NOMO-1 treated with dmso at 0.1 percent for 144 hours (cell line): ENCODE results near the gene ASXL2.
A peak's percentile ranks its signal among the peaks of the same experiment; 100 is the strongest.
"Not testable (repeated sequence)": the region's sequence is repeated elsewhere in the genome, so short reads cannot be mapped to it uniquely, and the experiment has no call there.

Source experiments
- DNase-seq: peaks from one replicate; lab custom pipeline; 2025; ENCODE audit not compliant: unreplicated experiment; lab: John Stamatoyannopoulos, UW

ASXL2 gene

GRCh38 chr2:25894135-25894830 is 16.0 kb upstream of the ASXL2 start:
- no peak for DNase-seq

GRCh38 chr2:25891672-25892071 is 13.4 kb upstream of the ASXL2 start:
- no peak for DNase-seq

- DNase-seq = no peak
Observed at GRCh38 chr2:25887624-25888242, 9.4 kb upstream of the ASXL2 start.

- no peak for DNase-seq
Observed at GRCh38 chr2:25885933-25886332, 7.6 kb upstream of the ASXL2 start.

GRCh38 chr2:25881764-25882163 is 3.5 kb upstream of the ASXL2 start:
- DNase-seq = no peak

- no peak for DNase-seq
Observed at GRCh38 chr2:25879133-25879730, 945 bp upstream of the ASXL2 start.

- DNase-seq = peak; percentile 52
Observed at GRCh38 chr2:25877431-25878360, 591 bp downstream of the ASXL2 start.

- no peak for DNase-seq
Observed at GRCh38 chr2:25872134-25872533, 6.2 kb downstream of the ASXL2 start.

GRCh38 chr2:25867396-25868003 is 10.8 kb downstream of the ASXL2 start:
- DNase-seq = no peak

GRCh38 chr2:25856377-25856776 is 21.9 kb downstream of the ASXL2 start:
- no peak for DNase-seq

- DNase-seq = no peak
Observed at GRCh38 chr2:25855065-25855464, 23.2 kb downstream of the ASXL2 start.

GRCh38 chr2:25854613-25855012 is 23.7 kb downstream of the ASXL2 start:
- no peak for DNase-seq

GRCh38 chr2:25853038-25853638 is 25.1 kb downstream of the ASXL2 start:
- DNase-seq = peak; percentile 25

GRCh38 chr2:25851740-25852503 is 26.4 kb downstream of the ASXL2 start:
- peak; percentile 70 for DNase-seq

- not testable (repeated sequence) for DNase-seq
Observed at GRCh38 chr2:25850400-25850799, 27.9 kb downstream of the ASXL2 start.

- not testable (repeated sequence) for DNase-seq
Observed at GRCh38 chr2:25849350-25849749, 28.9 kb downstream of the ASXL2 start.

GRCh38 chr2:25845843-25846505 is 32.3 kb downstream of the ASXL2 start:
- no peak for DNase-seq

- DNase-seq = no peak
Observed at GRCh38 chr2:25844089-25844488, 34.2 kb downstream of the ASXL2 start.

GRCh38 chr2:25842155-25842554 is 36.1 kb downstream of the ASXL2 start:
- DNase-seq = no peak
